RWPE1 (cell line): ENCODE measurements around the gene SSH2.

Experiments used
- CTCF ChIA-PET: fragments of 350-600 bp; sonication (Branson Sonifier 250); formaldehyde crosslinking; extraction: SDS; loops from one replicate; lab custom pipeline; 2021; lab: Yijun Ruan, JAX
- POLR2A ChIA-PET: fragments of 400-600 bp; formaldehyde crosslinking; extraction: SDS; loops from one replicate; lab custom pipeline; 2020; ENCODE audit warnings: antibody characterized with exemption; ENCODE audit not compliant: low non-redundant PET; lab: Yijun Ruan, JAX
- DNase-seq: peaks from one replicate; pipeline ENCODE4 v3.0.0; 2012; ENCODE audit warnings: low spot score
- H3K27ac ChIP-seq: fragments of 450-650 bp; 2 replicates; pipeline ENCODE4 v1.5.1; 2017
- TF ChIP-seq, protein P1 (sequence below): fragments of 450-650 bp; conservative IDR thresholded peaks from 2 replicates; pipeline ENCODE4 v1.5.1; 2017; ENCODE audit warnings: low read depth, mild to moderate bottlenecking

SSH2 gene

DNA sequence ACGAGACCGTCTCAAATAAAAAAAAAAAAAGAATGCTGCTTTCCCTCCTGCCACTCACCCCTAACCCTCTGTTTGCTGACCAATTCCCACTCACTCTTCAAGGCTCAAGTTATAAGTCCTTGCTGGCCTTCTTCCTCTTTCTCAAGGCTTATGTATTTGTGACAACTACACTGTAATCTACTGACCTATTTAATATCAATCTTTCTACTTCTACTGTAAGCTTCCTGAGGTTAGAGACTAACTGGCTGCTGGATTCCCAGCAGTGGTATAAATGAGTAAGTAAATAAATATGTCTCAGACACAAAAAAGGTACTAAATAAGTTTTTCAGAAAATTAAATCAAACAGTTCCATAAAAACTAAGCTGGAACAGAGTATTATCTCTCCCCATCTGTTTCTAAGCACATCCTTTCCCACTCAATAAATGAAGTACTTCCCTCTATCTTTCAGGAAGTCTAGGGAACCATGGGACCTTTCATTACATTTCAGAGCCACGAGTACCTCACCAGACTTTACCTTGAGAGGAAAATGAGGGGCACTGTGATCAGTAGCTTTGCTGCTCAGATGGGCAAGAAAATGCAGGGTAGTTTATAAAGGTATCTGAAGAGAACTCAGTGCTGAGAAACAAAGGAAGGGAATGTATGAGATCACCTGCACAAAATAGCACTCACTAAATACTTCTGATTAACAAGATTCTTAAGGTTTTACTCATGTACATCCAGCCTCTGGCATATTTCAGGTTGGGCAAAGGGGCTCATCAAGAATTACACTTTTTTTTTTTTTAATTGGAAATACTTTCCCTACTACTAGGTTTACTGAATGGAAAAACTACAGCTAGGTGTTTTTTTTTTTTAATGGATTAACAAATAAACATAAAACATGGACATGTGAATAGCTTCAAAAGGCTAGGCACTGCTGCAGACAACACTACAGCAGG is 10.8 kb downstream of the SSH2 start:
- ChIA-PET POLR2A (no interaction called here), CTCF (interaction anchor here (0.5 to 1.1 kb wide), 5 partner anchors 12 to 767 kb away, joined by 3 read pairs; partner anchors contain the start of gene GIT1)
- TF ChIP-seq, protein P1, sequence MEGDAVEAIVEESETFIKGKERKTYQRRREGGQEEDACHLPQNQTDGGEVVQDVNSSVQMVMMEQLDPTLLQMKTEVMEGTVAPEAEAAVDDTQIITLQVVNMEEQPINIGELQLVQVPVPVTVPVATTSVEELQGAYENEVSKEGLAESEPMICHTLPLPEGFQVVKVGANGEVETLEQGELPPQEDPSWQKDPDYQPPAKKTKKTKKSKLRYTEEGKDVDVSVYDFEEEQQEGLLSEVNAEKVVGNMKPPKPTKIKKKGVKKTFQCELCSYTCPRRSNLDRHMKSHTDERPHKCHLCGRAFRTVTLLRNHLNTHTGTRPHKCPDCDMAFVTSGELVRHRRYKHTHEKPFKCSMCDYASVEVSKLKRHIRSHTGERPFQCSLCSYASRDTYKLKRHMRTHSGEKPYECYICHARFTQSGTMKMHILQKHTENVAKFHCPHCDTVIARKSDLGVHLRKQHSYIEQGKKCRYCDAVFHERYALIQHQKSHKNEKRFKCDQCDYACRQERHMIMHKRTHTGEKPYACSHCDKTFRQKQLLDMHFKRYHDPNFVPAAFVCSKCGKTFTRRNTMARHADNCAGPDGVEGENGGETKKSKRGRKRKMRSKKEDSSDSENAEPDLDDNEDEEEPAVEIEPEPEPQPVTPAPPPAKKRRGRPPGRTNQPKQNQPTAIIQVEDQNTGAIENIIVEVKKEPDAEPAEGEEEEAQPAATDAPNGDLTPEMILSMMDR: no peak
- DNase-seq: peak; percentile 59
- peak overlapping the region; percentile 55 for H3K27ac ChIP-seq

DNA sequence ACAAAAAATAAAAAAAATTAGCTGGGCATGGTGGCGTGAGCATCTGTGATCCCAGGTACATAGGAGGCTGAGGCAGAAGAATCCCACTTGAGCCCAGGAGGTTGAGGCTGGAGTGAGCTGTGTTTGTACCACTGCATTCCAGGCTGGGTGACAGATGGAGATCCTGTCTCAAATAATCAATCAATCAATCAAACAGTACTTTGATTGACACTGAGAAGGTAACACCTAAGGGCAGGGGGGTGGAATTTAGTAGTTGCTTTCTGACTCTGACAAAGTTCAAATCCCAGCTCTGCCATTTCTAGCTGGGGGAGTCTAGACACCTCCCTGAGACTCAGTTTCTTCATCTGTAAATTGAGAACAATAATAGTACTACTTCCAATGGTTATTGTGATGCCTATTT is 12.0 kb downstream of the SSH2 start:
- TF ChIP-seq, protein P1: no peak
- no peak overlapping the region for H3K27ac ChIP-seq
- no peak for DNase-seq
- CTCF ChIA-PET: interaction anchor here (0.9 kb wide), 1 partner anchor 186 kb away, joined by 3 read pairs; no protein-coding TSS in a partner anchor
- POLR2A ChIA-PET: no interaction called here

DNA sequence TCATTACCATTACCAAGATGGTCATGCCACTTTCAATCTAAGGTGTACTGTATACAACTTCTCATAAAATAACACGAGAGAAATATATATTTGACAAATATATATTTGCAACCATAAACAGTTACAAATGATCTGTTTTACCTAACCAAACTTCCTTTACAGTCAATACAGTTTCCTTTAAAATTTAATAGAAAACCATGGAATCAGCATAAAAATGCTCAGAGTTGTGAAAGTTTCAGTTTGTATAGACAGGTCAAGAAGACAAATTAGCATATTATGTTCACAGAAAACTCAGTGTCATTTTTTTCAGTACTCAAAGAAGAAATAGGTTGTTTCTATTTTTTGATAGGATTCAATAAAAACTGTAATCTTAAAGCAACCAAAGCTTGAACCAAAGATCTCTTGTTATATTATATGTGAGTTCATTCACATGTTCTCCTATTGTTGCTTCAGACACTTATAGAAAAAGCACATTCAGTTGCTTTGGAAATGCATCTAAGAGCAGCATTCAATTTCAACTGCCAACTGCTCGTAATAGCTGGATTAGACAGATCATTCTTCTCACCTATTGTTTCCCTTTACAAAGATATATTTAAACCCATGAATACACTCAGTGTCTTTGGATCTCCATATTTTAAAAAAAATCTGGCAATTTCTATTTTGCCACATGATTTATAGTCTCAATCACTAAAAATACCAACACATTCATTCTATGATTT is 15.1 kb downstream of the SSH2 start:
- TF ChIP-seq, protein P1: no peak
- POLR2A ChIA-PET: no interaction called here
- CTCF ChIA-PET: interaction anchor here (0.6 kb wide), 1 partner anchor 112 kb away, joined by 6 read pairs; no protein-coding TSS in a partner anchor
- no peak overlapping the region for H3K27ac ChIP-seq
- DNase-seq: no peak

DNA sequence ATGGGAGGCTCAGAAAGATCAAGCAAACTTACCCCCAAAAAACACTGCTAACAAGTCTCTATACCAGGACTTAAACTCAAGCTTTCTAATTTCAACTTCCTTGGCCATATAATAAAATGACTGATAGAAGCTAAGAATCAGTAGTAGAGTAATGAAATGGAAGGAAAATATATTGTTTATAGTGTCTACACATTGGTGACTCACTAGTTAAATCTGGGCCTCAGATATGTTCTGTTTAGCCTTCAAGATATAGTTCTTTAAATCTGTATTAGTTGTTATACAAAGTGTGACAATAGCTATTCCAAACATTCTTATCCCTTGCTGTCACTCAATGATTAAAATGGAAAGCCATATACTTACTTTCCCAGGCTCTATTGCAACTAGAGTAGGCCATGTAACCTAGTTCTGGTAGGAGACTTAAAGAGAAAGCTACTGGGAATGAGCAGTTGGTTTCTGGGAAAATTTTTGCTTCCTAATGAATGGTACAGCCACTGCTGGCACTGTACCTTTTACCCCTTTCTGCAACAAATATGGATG is 18.3 kb downstream of the SSH2 start:
- CTCF ChIA-PET: interaction anchor here (0.7 to 1.1 kb wide), 2 partner anchors 20 to 104 kb away, joined by 3 read pairs; no protein-coding TSS in a partner anchor
- POLR2A ChIA-PET: no interaction called here
- DNase-seq: no peak
- no peak overlapping the region for H3K27ac ChIP-seq
- TF ChIP-seq, protein P1: no peak

DNA sequence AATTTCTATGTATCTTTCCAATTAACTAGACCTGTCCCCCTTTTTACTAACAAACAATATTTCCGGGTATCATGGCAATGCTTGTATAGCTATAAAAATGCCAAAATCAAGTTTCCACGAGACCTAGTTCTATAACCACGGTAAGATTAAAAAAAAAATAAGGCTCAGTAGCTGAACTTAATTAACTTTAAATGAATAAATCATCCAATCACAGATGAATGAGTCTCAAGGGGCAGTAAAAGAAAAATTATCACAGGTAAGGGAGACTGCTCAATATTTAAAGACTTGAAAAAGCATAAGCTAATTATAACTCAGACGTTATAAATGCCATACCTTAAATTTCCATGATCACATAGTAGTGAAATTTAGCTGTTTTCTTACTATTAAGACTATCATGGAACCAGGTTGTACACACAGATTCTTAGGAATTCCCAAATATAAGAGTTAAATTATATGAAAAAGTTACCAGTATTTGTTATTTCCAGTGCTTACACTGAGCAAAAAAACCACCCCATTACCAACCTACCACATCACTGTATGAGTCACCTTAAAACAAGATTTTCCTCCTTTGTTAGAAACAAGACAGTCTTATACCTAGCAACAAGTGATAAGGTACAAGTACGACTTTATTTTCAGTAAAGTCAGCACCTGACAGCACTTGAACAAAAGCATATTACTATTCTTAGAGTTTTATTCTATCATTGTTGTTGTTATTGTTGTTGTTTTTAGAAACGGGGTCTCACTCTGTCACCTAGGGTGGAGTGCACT is 20.6 kb downstream of the SSH2 start:
- ChIA-PET POLR2A (no interaction called here), CTCF (interaction anchor here (0.5 to 0.9 kb wide), 4 partner anchors 13 to 292 kb away, joined by 3 to 6 read pairs (median 4); no protein-coding TSS in a partner anchor)
- TF ChIP-seq, protein P1: no peak
- H3K27ac ChIP-seq: no peak overlapping the region
- DNase-seq: peak; percentile 44
